Measurements from ENCODE around the gene XXYLT1. TPM values are rescaled to one million over a fixed set of nuclear protein-coding genes. Genes with fewer than 3 reads are reported as not detected.

Gene XXYLT1
- polyA plus RNA-seq, 1 donor (not counting 4 experiments of a cell fraction or from before 2014, with no cell fraction given): 11.1 TPM

DNA sequence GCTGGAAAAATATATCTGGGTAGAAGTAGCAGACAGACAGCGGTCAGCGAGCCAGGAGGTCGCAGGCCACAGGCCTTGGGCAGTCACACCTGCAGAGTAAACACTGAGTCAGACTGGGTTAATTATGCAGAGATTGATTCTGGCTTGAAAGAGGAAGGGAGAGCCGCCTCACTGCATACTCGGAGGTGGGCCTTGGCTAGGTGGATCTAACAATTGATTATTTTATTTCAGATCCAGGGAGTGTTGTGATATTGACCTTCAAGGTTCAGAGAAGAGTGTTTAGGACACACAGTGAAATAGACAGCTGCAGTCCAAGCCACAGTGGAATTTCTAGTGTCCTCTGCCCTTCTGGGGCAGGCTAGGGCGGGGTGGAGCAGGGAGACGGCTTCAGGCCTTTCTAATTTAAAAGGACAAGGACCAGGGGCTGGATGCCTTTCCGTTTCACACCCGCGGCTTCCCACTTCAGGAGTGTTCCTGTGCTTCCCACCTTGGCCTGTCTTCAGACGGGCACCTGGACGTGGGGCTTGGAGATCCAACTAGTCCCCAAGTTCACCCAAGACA, 237.3 kb downstream of the XXYLT1 start:
- no peak for TF ChIP-seq EZH2 (IDR thresholded peaks at IDR 0.05; ENCODE audit: low read length)
- TF ChIP-seq, protein P1, sequence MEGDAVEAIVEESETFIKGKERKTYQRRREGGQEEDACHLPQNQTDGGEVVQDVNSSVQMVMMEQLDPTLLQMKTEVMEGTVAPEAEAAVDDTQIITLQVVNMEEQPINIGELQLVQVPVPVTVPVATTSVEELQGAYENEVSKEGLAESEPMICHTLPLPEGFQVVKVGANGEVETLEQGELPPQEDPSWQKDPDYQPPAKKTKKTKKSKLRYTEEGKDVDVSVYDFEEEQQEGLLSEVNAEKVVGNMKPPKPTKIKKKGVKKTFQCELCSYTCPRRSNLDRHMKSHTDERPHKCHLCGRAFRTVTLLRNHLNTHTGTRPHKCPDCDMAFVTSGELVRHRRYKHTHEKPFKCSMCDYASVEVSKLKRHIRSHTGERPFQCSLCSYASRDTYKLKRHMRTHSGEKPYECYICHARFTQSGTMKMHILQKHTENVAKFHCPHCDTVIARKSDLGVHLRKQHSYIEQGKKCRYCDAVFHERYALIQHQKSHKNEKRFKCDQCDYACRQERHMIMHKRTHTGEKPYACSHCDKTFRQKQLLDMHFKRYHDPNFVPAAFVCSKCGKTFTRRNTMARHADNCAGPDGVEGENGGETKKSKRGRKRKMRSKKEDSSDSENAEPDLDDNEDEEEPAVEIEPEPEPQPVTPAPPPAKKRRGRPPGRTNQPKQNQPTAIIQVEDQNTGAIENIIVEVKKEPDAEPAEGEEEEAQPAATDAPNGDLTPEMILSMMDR (optimal IDR thresholded peaks at IDR 0.05 in 1 of 3, IDR thresholded peaks at IDR 0.05 in 1 of 3, conservative IDR thresholded peaks at IDR 0.05 in 1 of 3; ENCODE audit: extremely low read depth in 1 of 3, insufficient read depth in 2 of 3, low read length in 3 of 3): no peak
- dilution Hi-C loops (cut with MboI; ENCODE audit: extremely low pct_ligation_motif_present, low sequenced_read_pairs): no loop called here
- DNase-seq (ENCODE audit: low read depth, low spot score) (no peak), FAIRE-seq (no peak)
- Histone ChIP-seq H3K27me3 (ENCODE audit: control insufficient read depth, extremely low read depth, insufficient read depth, low read length) (no peaks in the 10 kb centered on the region), H3K4me2 (ENCODE audit: control insufficient read depth, extremely low read depth, insufficient read depth, low read depth, low read length) (peak overlapping the region; percentile 10), H3K4me3 (ENCODE audit: control insufficient read depth in 2 of 3, extremely low read depth in 1 of 3, insufficient read depth in 2 of 3, low read depth in 1 of 3, low read length in 3 of 3) (no peak overlapping the region), H3K9me3 (ENCODE audit: control insufficient read depth, low read depth, low read length) (no peaks in the 10 kb centered on the region), H3K27ac (ENCODE audit: control insufficient read depth, insufficient read depth, low read length) (no peak overlapping the region), H3K79me2 (ENCODE audit: control insufficient read depth, insufficient read depth, low read length) (no peaks in the 10 kb centered on the region), H3K4me1 (ENCODE audit: control insufficient read depth, extremely low read depth, insufficient read depth, low read length) (peaks cover 32% of the 10 kb centered on the region), H3K9ac (ENCODE audit: control insufficient read depth, extremely low read depth, insufficient read depth, low read length) (no peak overlapping the region), H2AFZ (ENCODE audit: control insufficient read depth, low read length) (peak overlapping the region; percentile 49), H3K36me3 (ENCODE audit: control insufficient read depth in 2 of 2, extremely low read depth in 1 of 2, insufficient read depth in 2 of 2, low read length in 2 of 2) (no peaks in the 10 kb centered on the region), H4K20me1 (ENCODE audit: control insufficient read depth, extremely low read depth, insufficient read depth, low read length) (no peaks in the 10 kb centered on the region), H3K9me1 (ENCODE audit: control insufficient read depth, extremely low read depth, insufficient read depth, low read length) (no peaks in the 10 kb centered on the region)

GRCh38 chr3:195032955-195033354, 238.0 kb downstream of the XXYLT1 start:
- FAIRE-seq (no peak), DNase-seq (ENCODE audit: low read depth, low spot score) (no peak)
- Histone ChIP-seq H3K36me3 (ENCODE audit: control insufficient read depth in 2 of 2, extremely low read depth in 1 of 2, insufficient read depth in 2 of 2, low read length in 2 of 2) (no peaks in the 10 kb centered on the region), H2AFZ (ENCODE audit: control insufficient read depth, low read length) (no peak overlapping the region), H3K4me3 (ENCODE audit: control insufficient read depth in 2 of 3, extremely low read depth in 1 of 3, insufficient read depth in 2 of 3, low read depth in 1 of 3, low read length in 3 of 3) (no peak overlapping the region), H3K9me1 (ENCODE audit: control insufficient read depth, extremely low read depth, insufficient read depth, low read length) (no peaks in the 10 kb centered on the region), H3K9ac (ENCODE audit: control insufficient read depth, extremely low read depth, insufficient read depth, low read length) (no peak overlapping the region), H3K4me2 (ENCODE audit: control insufficient read depth, extremely low read depth, insufficient read depth, low read depth, low read length) (no peak overlapping the region), H4K20me1 (ENCODE audit: control insufficient read depth, extremely low read depth, insufficient read depth, low read length) (no peaks in the 10 kb centered on the region), H3K9me3 (ENCODE audit: control insufficient read depth, low read depth, low read length) (no peaks in the 10 kb centered on the region), H3K4me1 (ENCODE audit: control insufficient read depth, extremely low read depth, insufficient read depth, low read length) (peaks cover 32% of the 10 kb centered on the region), H3K27ac (ENCODE audit: control insufficient read depth, insufficient read depth, low read length) (no peak overlapping the region), H3K79me2 (ENCODE audit: control insufficient read depth, insufficient read depth, low read length) (no peaks in the 10 kb centered on the region), H3K27me3 (ENCODE audit: control insufficient read depth, extremely low read depth, insufficient read depth, low read length) (no peaks in the 10 kb centered on the region)
- no peak for TF ChIP-seq EZH2 (IDR thresholded peaks at IDR 0.05; ENCODE audit: low read length)
- TF ChIP-seq, protein P1 (optimal IDR thresholded peaks at IDR 0.05 in 1 of 3, IDR thresholded peaks at IDR 0.05 in 1 of 3, conservative IDR thresholded peaks at IDR 0.05 in 1 of 3; ENCODE audit: extremely low read depth in 1 of 3, insufficient read depth in 2 of 3, low read length in 3 of 3): no peak
- dilution Hi-C loops (cut with MboI; ENCODE audit: extremely low pct_ligation_motif_present, low sequenced_read_pairs): no loop called here
